MM.1S (cell line): ENCODE data around the gene CH25H.
"Not testable (repeated sequence)": the region's sequence is repeated elsewhere in the genome, so short reads cannot be mapped to it uniquely, and the experiment has no call there.

ENCODE experiments used
- CTCF ChIP-seq: fragments of 300-600 bp; sonication (generic); IDR thresholded peaks from 2 replicates; pipeline ENCODE4 v1.5.1; 2016; ENCODE audit warnings: antibody characterized with exemption, low read length, mixed read lengths
- EZH2 ChIP-seq: fragments of 300-600 bp; sonication (generic); optimal IDR thresholded peaks from 2 replicates; pipeline ENCODE3; 2017; ENCODE audit warnings: low read depth, mild to moderate bottlenecking, antibody characterized with exemption, low read length, mixed read lengths

GRCh38 chr10:89168354-89168900 lies 38.7 kb downstream of the CH25H start:
- TF ChIP-seq CTCF, EZH2: not testable (repeated sequence)
